ENCODE data around the gene FBN3.

DNA sequence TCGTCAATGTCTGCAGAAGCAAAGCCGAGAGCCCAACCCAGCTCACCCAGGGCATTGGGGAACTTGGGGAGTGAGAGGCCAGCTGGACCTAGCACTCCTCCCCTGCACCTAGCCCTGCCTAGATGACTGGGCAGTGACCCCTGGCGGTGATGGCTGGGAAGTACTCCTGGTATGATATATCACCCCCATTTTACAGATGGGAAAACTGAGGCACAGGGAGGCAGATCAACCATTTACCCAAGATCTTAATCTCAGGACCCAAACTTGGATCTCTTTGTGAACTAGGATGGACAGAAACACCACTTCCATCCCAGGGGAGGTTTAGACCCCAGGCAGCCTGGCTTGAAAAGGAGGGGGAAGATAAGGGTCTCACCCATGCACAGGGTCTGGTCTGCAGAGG is 53.3 kb downstream of the FBN3 start:
- TF ChIP-seq, protein P1, sequence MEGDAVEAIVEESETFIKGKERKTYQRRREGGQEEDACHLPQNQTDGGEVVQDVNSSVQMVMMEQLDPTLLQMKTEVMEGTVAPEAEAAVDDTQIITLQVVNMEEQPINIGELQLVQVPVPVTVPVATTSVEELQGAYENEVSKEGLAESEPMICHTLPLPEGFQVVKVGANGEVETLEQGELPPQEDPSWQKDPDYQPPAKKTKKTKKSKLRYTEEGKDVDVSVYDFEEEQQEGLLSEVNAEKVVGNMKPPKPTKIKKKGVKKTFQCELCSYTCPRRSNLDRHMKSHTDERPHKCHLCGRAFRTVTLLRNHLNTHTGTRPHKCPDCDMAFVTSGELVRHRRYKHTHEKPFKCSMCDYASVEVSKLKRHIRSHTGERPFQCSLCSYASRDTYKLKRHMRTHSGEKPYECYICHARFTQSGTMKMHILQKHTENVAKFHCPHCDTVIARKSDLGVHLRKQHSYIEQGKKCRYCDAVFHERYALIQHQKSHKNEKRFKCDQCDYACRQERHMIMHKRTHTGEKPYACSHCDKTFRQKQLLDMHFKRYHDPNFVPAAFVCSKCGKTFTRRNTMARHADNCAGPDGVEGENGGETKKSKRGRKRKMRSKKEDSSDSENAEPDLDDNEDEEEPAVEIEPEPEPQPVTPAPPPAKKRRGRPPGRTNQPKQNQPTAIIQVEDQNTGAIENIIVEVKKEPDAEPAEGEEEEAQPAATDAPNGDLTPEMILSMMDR (IDR thresholded peaks at IDR 0.05): no peak
- TF ChIP-seq POLR2A (IDR thresholded peaks at IDR 0.05) (no peak), EP300 (IDR thresholded peaks at IDR 0.05) (no peak), POLR2AphosphoS5 (IDR thresholded peaks at IDR 0.05) (no peak)

Data from gastroesophageal sphincter (tissue), 3 donors.